Erythroblast (primary cell): Measurements from ENCODE around the gene MPP3.

Source experiments
- GATA1 ChIP-seq: IDR thresholded peaks from 2 replicates; pipeline ENCODE4 v1.6.1; 2011; ENCODE audit warnings: low read depth, mild to moderate bottlenecking, control low read depth, low read length, moderate library complexity
- POLR2A ChIP-seq: IDR thresholded peaks from 2 replicates; pipeline ENCODE4 v1.6.1; 2011; ENCODE audit warnings: mild to moderate bottlenecking, low read length

- TF ChIP-seq POLR2A (no peak), GATA1 (no peak)
These were observed 78.0 kb downstream of the MPP3 start for GRCh38 chr17:43754947-43755346.
